K562 (cell line): Measurements from ENCODE around the gene SVIL. TPM values are rescaled to one million over a fixed set of nuclear protein-coding genes. Genes with fewer than 3 reads are reported as not detected.

Experiments used
- ATAC-seq: fragments of 200-7000 bp; cut with Tn5 transposase; 3 replicates; pipeline ENCODE4 v1.9.1; 2020; ENCODE audit warnings: moderate library complexity
- BruUV-seq: library from RNA; stranded (reverse); fragments of 400-500 nt; replicated peaks from 2 replicates; lab custom pipeline; 2021; lab: Mats Ljungman, UMichigan
- CTCF ChIA-PET: fragments of 300-600 bp; formaldehyde crosslinking; extraction: SDS; loops from one replicate; lab custom pipeline; 2021; ENCODE audit warnings: low intra/inter-chr PET ratio; lab: Yijun Ruan, JAX
- POLR2A ChIA-PET: fragments of 300-600, 350-650 bp; sonication (Branson Sonifier 250); formaldehyde crosslinking; extraction: SDS; loops from one replicate; lab custom pipeline; 2021; ENCODE audit warnings: antibody characterized with exemption, inconsistent platforms; lab: Yijun Ruan, JAX
- DNase-seq, 4 experiments: peaks; one replicate each; pipeline versions ENCODE4 v3.0.0 to v3.0.0-alpha.2; 2011 to 2018; ENCODE audit warnings: low spot score in 3 of 4, mixed read lengths in 3 of 4; ENCODE audit errors: extremely low read depth in 1 of 4
- FAIRE-seq: peaks from 2 replicates; lab custom pipeline; 2011; peaks lifted over from hg19 to GRCh38; lab: Jason Lieb, UNC
- H2AFZ ChIP-seq: 2 replicates; pipeline ENCODE4 v1.6.0; 2011; ENCODE audit warnings: low read depth, low read length, control low read depth, inconsistent platforms
- H3K27ac ChIP-seq: fragments of 200-600 bp; 3 replicates; pipeline ENCODE4 v1.8.0; 2011; ENCODE audit warnings: low read depth, mild to moderate bottlenecking, control low read depth, inconsistent platforms, low read length, moderate library complexity, mixed read lengths; ENCODE audit errors: extremely low read depth
- H3K27me3 ChIP-seq, 2 experiments: fragments of 300-600 bp in 1 of 2; 2 replicates in 1 of 2; 3 replicates in 1 of 2; pipeline versions ENCODE4 v1.6.0 to v1.8.0; 2011; ENCODE audit warnings: inconsistent platforms in 2 of 2, low read length in 2 of 2, mild to moderate bottlenecking in 1 of 2, mixed read lengths in 1 of 2, moderate library complexity in 1 of 2; ENCODE audit not compliant: control insufficient read depth in 2 of 2, insufficient read depth in 2 of 2
- H3K36me3 ChIP-seq: fragments of 300-600 bp; 3 replicates; pipeline ENCODE4 v1.8.0; 2011; ENCODE audit warnings: mild to moderate bottlenecking, low read length, inconsistent platforms; ENCODE audit not compliant: control insufficient read depth, insufficient read depth
- H3K4me1 ChIP-seq, 2 experiments: fragments of 200-600 bp in 1 of 2; replicated peaks in 1 of 2; 2 replicates in 1 of 2; 3 replicates in 1 of 2; pipeline versions ENCODE4 v1.5.1 to v1.8.0; 2011; ENCODE audit warnings: inconsistent platforms in 2 of 2, low read length in 2 of 2, mild to moderate bottlenecking in 1 of 2, mixed read lengths in 1 of 2, moderate library complexity in 1 of 2; ENCODE audit not compliant: control insufficient read depth in 2 of 2, insufficient read depth in 2 of 2
- H3K4me2 ChIP-seq: 2 replicates; pipeline ENCODE4 v1.6.1; 2011; ENCODE audit warnings: low read length, control low read depth, inconsistent platforms, mixed read lengths; ENCODE audit not compliant: insufficient read depth
- H3K4me3 ChIP-seq: fragments of 200-600 bp; sonication (generic), shearing (Covaris generic); 2 replicates; pipeline ENCODE4 v1.5.1; 2016; ENCODE audit warnings: control low read depth, inconsistent platforms
- H3K79me2 ChIP-seq: fragments of 200-600 bp; 3 replicates; pipeline ENCODE4 v1.8.0; 2011; ENCODE audit warnings: low read length, inconsistent platforms; ENCODE audit not compliant: control insufficient read depth, insufficient read depth
- H3K9ac ChIP-seq, 2 experiments: 2 replicates each; pipeline versions ENCODE4 v1.6.0 to v1.6.1; 2011; ENCODE audit warnings: low read depth in 2 of 2, low read length in 2 of 2, control low read depth in 1 of 2, inconsistent platforms in 1 of 2, mild to moderate bottlenecking in 1 of 2, mixed read lengths in 1 of 2; ENCODE audit not compliant: insufficient read depth in 1 of 2
- H3K9me1 ChIP-seq: one replicate; pipeline ENCODE4 v1.6.0; 2011; ENCODE audit warnings: inconsistent platforms, mild to moderate bottlenecking, low read length, moderate library complexity; ENCODE audit not compliant: control insufficient read depth, insufficient read depth
- H3K9me3 ChIP-seq: replicated peaks from 2 replicates; pipeline ENCODE4 v1.5.1; 2011; ENCODE audit warnings: low read depth, low read length, inconsistent platforms; ENCODE audit not compliant: control insufficient read depth, insufficient read depth
- H4K20me1 ChIP-seq: replicated peaks from 2 replicates; pipeline ENCODE4 v1.6.1; 2011; ENCODE audit warnings: low read length, inconsistent platforms, mixed read lengths; ENCODE audit not compliant: control insufficient read depth, insufficient read depth
- POLR2B ChIP-seq: fragments of 450-650 bp; IDR thresholded peaks from 2 replicates; pipeline ENCODE4 v1.6.1; 2018; ENCODE audit warnings: low read depth; ENCODE audit not compliant: partially characterized antibody
- RNF2 ChIP-seq: sonication (generic); IDR thresholded peaks from 2 replicates; pipeline ENCODE4 v1.6.1; 2016
- SIX5 ChIP-seq, 2 experiments: IDR thresholded peaks; 2 replicates each; pipeline ENCODE4 v1.6.1; 2011; ENCODE audit warnings: low read length in 2 of 2, borderline replicate concordance in 1 of 2, low read depth in 1 of 2, mild to moderate bottlenecking in 1 of 2, moderate library complexity in 1 of 2; ENCODE audit not compliant: insufficient read depth in 1 of 2
- TEAD2 ChIP-seq: fragments of 450-650 bp; IDR thresholded peaks from 2 replicates; pipeline ENCODE4 v1.6.1; 2016; ENCODE audit warnings: missing genetic modification characterization, control low read depth, missing compliant biosample characterization
- WGBS: fragments of 100-300 bp; shearing (Covaris generic); methylation state at CpG from one replicate; pipeline ENCODE4 v1.1.6; 2016; ENCODE audit warnings: low coverage, mixed read lengths; ENCODE audit not compliant: insufficient coverage; ENCODE audit errors: missing lambda C conversion rate; 5-methylcytosine and 5-hydroxymethylcytosine counted together
- in situ Hi-C: fragments of 300-500 bp; cut with MboI; formaldehyde crosslinking; loops from 4 replicates; pipeline ENCODE4 v1.15.0; 2018; ENCODE audit warnings: inconsistent platforms, mixed read lengths
- intact Hi-C: fragments of 100-400 bp; cut with micrococcal nuclease; formaldehyde crosslinking; loops from 2 replicates; pipeline ENCODE4 v1.14.2; 2022
- polyA plus RNA-seq, 8 experiments: library from polyadenylated mRNA; depleted of rRNA in 4 of 8; stranded (reverse) in 5 of 8; unstranded in 3 of 8; fragments of >200 nt; fragmentation: Nextera tagmentation in 2 of 8; fragmentation: Illumina TruSeq in 1 of 8; extraction: Ambion mirVana in 2 of 8; extraction: Trizol in 1 of 8; gene quantifications; 2 replicates each; pipeline versions ENCODE4 v1.2.1 to v1.2.3, GENCODE V29; 2011 to 2014; ENCODE audit warnings: inconsistent platforms in 1 of 8, missing spikeins in 1 of 8
- total RNA-seq, 7 experiments: library from RNA; depleted of rRNA in 6 of 7; stranded (reverse); fragments of >200 nt in 6 of 7; fragmentation: Illumina TruSeq in 2 of 7; extraction: Trizol in 2 of 7; gene quantifications; 2 replicates each; pipeline versions ENCODE4 v1.2.1 to v1.2.3, GENCODE V29; 2011 to 2021; ENCODE audit warnings: low replicate concordance in 1 of 7
- TF ChIP-seq, protein P1 (sequence below), 2 experiments: fragments of 450-650 bp in 1 of 2; sonication (generic) in 1 of 2; formaldehyde crosslinking in 1 of 2; IDR thresholded peaks in 1 of 2; conservative IDR thresholded peaks in 1 of 2; 2 replicates each; pipeline versions ENCODE4 v1.6.1 to v1.8.1; 2016 to 2023; ENCODE audit warnings: mild to moderate bottlenecking in 2 of 2, moderate library complexity in 2 of 2, inconsistent platforms in 1 of 2, missing genetic modification reagents in 1 of 2

Gene SVIL
- total and polyA plus RNA-seq, 9 of the 15 experiments (the other 6 are each of a cell fraction or from before 2014, with no cell fraction given): under 0.01 to 0.18 (median 0.05) TPM; not detected in 3

DNA sequence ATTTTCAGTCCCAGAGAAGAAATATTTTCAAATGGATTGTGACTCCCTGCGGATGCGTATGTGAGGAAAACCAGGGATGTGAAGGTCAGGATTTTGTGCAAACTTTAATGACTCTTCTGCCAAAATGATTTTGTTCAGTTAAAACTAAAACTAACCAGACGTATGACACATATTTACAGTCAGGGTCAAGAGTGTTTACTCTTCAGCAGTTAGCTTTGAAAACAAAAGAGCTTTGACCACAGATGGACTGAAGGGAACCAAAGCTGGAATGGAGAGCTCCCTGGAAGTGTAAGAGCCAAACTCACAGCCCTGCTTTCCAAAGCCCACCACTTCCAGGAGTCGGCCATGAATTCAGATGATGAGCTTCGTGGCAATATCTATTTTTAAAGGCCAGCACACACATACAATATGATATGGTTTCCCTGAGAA is 15.5 kb downstream of the SVIL start:
- ChIA-PET POLR2A (interaction anchor here (0.6 kb wide), 1 partner anchor 202 kb away, joined by 3 read pairs; no protein-coding TSS in a partner anchor), CTCF (interaction anchor here (0.7 kb wide), 1 partner anchor 708 kb away, joined by 6 read pairs; no protein-coding TSS in a partner anchor)
- Histone ChIP-seq H2AFZ (no peak overlapping the region), H3K9me3 (no peaks in the 10 kb centered on the region), H4K20me1 (no peaks in the 10 kb centered on the region; the same call in 1 of the 2 replicates), H3K79me2 (no peaks in the 10 kb centered on the region), H3K4me1 (no peaks in the 10 kb centered on the region), H3K4me3 (no peak overlapping the region), H3K36me3 (no peaks in the 10 kb centered on the region), H3K4me2 (no peak overlapping the region), H3K9me1 (no peaks in the 10 kb centered on the region), H3K9ac (no peak overlapping the region), H3K27me3 (peaks cover 6 to 12% of the 10 kb centered on the region in 2 experiments; a peak in 3 of 5 replicates), H3K27ac (no peak overlapping the region)
- in situ Hi-C loops (no loop called here), intact Hi-C loops (no loop called here)
- BruUV-seq: no TSS peak
- FAIRE-seq (no peak), ATAC-seq (no peak), DNase-seq (no peak)
- TF ChIP-seq SIX5 (IDR thresholded peaks at IDR 0.05; ENCODE audit: borderline replicate concordance in 1 of 2, insufficient read depth in 1 of 2, low read depth in 1 of 2, low read length in 2 of 2): no peak
- TF ChIP-seq TEAD2 (tag): no peak
- TF ChIP-seq, protein P1, sequence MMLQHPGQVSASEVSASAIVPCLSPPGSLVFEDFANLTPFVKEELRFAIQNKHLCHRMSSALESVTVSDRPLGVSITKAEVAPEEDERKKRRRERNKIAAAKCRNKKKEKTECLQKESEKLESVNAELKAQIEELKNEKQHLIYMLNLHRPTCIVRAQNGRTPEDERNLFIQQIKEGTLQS (IDR thresholded peaks at IDR 0.05): no peak
- TF ChIP-seq, protein P1 (CRISPR knock-in tag; conservative IDR thresholded peaks at IDR 0.05): no peak
- no peak for TF ChIP-seq POLR2B
- TF ChIP-seq RNF2: no peak
- 0% methylated on average over 5 of the region's 5 CpGs for WGBS
